Fibroblast of skin of right quadriceps (primary cell): ENCODE data around the gene MRPL18.
"Not testable (repeated sequence)": the region's sequence is repeated elsewhere in the genome, so short reads cannot be mapped to it uniquely, and the experiment has no call there.

ENCODE experiments used
- DNase-seq: peaks from one replicate; pipeline ENCODE4 v3.0.0-alpha.2; 2013

The MRPL18 gene

GRCh38 chr6:159777240-159777904 is 12.9 kb upstream of the MRPL18 start:
- DNase-seq = no peak

GRCh38 chr6:159778131-159778530 is 12.1 kb upstream of the MRPL18 start:
- no peak for DNase-seq

- DNase-seq = no peak
Observed at GRCh38 chr6:159778542-159779103, 11.6 kb upstream of the MRPL18 start.

GRCh38 chr6:159788276-159788675 is 2.0 kb upstream of the MRPL18 start:
- DNase-seq = no peak

- DNase-seq = no peak
Observed at GRCh38 chr6:159788753-159789376, 1.4 kb upstream of the MRPL18 start.

- peak; percentile 100 for DNase-seq
Observed at GRCh38 chr6:159789377-159790148, 704 bp upstream of the MRPL18 start, which contains the start of gene TCP1. Gene TCP1, minus strand, starts transcription at chr6:159789602. Its CDS starts 134 bp downstream, at chr6:159789468.

- DNase-seq = no peak
Observed at GRCh38 chr6:159790956-159791598, 810 bp downstream of the MRPL18 start.

GRCh38 chr6:159794976-159795375 is 4.7 kb downstream of the MRPL18 start:
- not testable (repeated sequence) for DNase-seq

- no peak for DNase-seq
Observed at GRCh38 chr6:159797554-159797953, 7.3 kb downstream of the MRPL18 start.

GRCh38 chr6:159800141-159800865 is 10.0 kb downstream of the MRPL18 start, which contains the start of gene PNLDC1:
Gene PNLDC1, plus strand, starts transcription at chr6:159800276. Its CDS starts 32 bp downstream, at chr6:159800308.
- no peak for DNase-seq

- no peak for DNase-seq
Observed at GRCh38 chr6:159801935-159802334, 11.7 kb downstream of the MRPL18 start.

GRCh38 chr6:159804504-159804903 is 14.2 kb downstream of the MRPL18 start:
- DNase-seq = no peak

- DNase-seq = no peak
Observed at GRCh38 chr6:159805440-159806020, 15.3 kb downstream of the MRPL18 start.

GRCh38 chr6:159806021-159806458 is 15.8 kb downstream of the MRPL18 start:
- no peak for DNase-seq

- no peak for DNase-seq
Observed at GRCh38 chr6:159807150-159807858, 17.0 kb downstream of the MRPL18 start.

- DNase-seq = no peak
Observed at GRCh38 chr6:159808647-159809046, 18.4 kb downstream of the MRPL18 start.

- no peak for DNase-seq
Observed at GRCh38 chr6:159809149-159809548, 18.9 kb downstream of the MRPL18 start.

- DNase-seq = no peak
Observed at GRCh38 chr6:159813781-159814180, 23.5 kb downstream of the MRPL18 start.

- DNase-seq = no peak
Observed at GRCh38 chr6:159815410-159815809, 25.1 kb downstream of the MRPL18 start.

- DNase-seq = not testable (repeated sequence)
Observed at GRCh38 chr6:159816775-159817174, 26.5 kb downstream of the MRPL18 start.
